8988T (cell line): ENCODE measurements around the gene MSRB1.
"Not testable (repeated sequence)": the region's sequence is repeated elsewhere in the genome, so short reads cannot be mapped to it uniquely, and the experiment has no call there.

ENCODE experiments used
- DNase-seq: peaks from one replicate; pipeline ENCODE4 v3.0.0; 2011

The MSRB1 gene

GRCh38 chr16:1960665-1961630 lies 17.9 kb upstream of the MSRB1 start:
- no peak for DNase-seq

- peak; percentile 70 for DNase-seq
These were observed 16.5 kb upstream of the MSRB1 start, which contains the start of gene NDUFB10 for GRCh38 chr16:1959269-1960039. Gene NDUFB10, plus strand, starts transcription at chr16:1959538. Its CDS starts 87 bp downstream, at chr16:1959625.

- DNase-seq = no peak
These were observed 15.8 kb upstream of the MSRB1 start for GRCh38 chr16:1958715-1959268.

DNA sequence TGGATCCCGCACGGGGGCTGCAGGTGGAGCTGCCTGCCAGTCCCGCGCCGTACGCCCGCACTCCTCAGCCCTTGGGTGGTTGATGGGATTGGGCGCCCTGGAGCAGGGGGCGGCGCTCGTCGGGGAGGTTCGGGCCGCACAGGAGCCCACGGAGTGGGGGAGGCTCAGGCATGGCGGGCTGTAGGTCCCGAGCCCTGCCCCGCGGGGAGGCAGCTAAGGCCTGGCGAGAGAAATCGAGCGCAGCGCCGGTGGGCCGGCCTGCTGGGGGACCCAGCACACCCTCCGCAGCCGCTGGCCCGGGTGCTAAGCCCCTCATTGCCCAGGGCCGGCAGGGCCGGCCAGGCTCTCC lies 15.1 kb upstream of the MSRB1 start:
- DNase-seq = not testable (repeated sequence)

- not testable (repeated sequence) for DNase-seq
These were observed 14.6 kb upstream of the MSRB1 start for GRCh38 chr16:1957434-1958142.

DNA sequence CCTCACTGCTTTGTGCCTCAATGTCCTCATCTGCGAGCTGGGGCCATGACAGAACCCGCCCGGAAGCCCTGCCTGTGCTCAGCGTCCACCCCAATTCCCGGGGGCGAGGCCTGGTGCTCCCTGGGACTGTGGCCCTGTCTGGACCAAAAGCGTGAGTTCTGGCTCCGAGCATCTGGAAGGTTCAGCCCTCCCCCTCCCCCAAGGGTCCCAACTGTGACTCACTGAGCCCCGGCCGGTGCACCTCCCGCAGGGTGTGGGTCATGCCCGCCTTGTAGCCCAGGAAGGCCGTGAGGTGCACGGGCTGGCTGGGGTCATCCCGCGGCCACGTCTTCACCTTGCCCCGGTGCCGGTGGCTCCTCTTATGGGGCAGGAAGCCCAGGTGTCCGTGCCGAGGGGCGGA lies 10.7 kb upstream of the MSRB1 start:
- DNase-seq = no peak

DNA sequence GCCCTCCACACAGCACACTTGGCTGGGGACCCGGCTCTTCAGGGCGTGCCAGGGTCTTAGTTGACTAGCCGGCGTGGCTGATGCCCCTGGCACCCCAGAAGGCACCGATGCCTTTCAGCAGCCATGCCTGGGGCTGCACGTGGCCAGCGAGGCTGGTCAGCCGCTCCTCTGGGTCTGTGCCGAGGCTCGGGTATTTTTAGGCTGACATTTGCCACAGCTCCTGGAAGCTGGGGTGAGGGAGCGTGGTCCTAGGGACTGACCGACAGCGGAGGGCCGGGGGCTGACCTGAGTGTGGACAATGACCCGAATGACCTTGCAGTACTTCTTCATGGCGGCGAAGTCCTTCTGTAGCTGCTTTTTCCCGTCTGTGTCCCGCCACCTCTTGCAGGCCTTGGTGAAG lies 7.6 kb upstream of the MSRB1 start:
- DNase-seq = no peak

DNA sequence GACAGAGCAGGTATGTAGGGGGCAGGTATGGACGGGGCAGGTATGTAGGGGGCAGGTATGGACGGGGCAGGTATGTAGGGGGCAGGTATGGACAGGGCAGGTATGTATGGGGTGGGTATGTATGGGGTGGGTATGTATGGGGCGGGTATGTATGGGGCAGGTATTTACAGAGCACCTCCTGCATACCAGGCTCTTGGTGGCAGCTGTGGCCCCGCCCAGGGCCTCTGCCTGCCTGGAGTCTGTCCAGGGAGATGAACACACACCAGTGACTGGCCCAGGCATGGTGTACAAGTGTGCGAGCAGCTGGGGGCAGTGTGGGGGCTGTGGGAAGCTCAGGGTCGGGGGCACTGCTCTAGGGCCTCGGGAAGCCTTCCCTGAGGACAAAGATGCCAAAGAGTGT lies 7.0 kb upstream of the MSRB1 start:
- no peak for DNase-seq

GRCh38 chr16:1949507-1949906 lies 6.5 kb upstream of the MSRB1 start:
- DNase-seq = no peak

GRCh38 chr16:1947369-1947670 lies 4.3 kb upstream of the MSRB1 start:
- DNase-seq = no peak

GRCh38 chr16:1946495-1947368 lies 3.7 kb upstream of the MSRB1 start:
- no peak for DNase-seq

GRCh38 chr16:1945559-1946391 lies 2.8 kb upstream of the MSRB1 start:
- DNase-seq = no peak

DNA sequence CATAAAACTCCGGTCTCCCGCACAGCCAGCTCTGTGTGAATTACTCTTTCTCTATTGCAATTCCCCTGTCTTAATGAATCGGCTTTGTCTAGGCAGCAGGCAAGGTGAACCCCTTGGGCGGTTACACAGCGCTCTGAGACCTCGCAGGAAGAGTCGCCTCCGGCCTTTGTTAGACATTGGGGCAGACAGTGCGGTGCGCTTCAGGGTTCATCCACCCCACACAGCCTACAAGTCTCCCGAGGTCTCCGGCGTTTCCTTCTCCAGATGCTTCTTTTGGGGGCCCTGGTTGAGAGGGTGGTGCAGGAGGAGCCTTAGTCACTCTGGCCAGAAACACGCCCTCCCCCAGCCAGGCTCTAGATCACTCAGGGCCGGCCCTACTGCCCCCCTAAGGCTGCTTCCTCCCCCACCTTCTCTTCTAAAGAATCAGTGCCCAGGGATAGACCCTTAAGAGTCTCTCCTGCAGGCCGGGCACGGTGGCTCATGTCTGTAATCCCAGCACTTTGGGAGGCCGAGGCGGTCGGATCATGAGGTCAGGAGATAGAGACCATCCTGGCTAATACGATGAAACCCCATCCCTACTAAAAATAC lies 1.7 kb upstream of the MSRB1 start:
- DNase-seq = no peak

DNA sequence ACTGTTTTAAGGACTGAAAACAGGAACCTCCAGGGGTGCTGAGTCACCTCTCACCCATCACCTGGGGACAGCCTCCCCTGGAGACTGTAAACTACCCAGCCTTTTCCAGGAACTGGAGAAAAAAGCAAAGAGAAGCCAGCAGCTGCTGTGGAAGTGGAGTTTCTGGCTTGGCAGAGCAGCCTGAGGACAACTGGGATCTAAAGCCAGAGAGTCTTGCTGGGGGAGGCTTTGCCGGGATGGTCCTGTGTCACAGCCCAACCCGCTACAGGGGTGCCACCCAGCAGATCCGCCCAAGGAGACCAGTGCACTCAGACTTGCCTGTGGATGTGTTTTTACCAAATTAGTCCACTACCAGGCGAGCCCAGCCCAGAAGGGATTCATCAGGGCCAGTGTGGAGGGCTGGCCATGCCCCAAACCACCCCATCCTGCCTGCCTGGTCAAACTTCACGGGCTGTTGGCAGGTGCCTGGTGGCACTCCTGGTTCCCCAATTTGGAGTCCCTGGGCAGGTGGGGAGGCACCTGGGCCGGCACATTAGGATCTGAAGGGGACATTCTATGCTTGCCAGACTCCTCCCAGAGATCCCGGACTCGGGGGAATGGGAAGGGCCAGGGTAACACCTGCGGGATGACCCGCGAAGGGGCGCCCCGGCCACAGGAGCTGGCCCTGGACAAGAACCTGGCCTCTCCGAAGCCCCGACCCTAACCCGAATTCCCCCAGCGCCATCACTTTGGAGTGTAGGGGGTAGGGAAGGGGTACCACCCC lies 771 bp downstream of the MSRB1 start:
- DNase-seq = no peak

- DNase-seq = no peak
These were observed 1.6 kb downstream of the MSRB1 start for GRCh38 chr16:1941162-1942046.

GRCh38 chr16:1940273-1941161 lies 2.5 kb downstream of the MSRB1 start:
- DNase-seq = no peak

- not testable (repeated sequence) for DNase-seq
These were observed 3.2 kb downstream of the MSRB1 start for GRCh38 chr16:1939833-1940232.

GRCh38 chr16:1938910-1939309 lies 4.1 kb downstream of the MSRB1 start:
- no peak for DNase-seq
